Stimulated activated CD4-positive, alpha-beta T cell treated with anti-CD3 and anti-CD28 coated beads, Interleukin-1b, Interleukin-23, amount 100 ng/mL, for 4 hours (primary cell): Measurements from ENCODE around the gene SPZ1.
"Not testable (repeated sequence)": the region's sequence is repeated elsewhere in the genome, so short reads cannot be mapped to it uniquely, and the experiment has no call there.

Experiments
- DNase-seq, 2 donors: peaks; one replicate each; pipeline ENCODE4 v3.0.0-alpha.2; 2020; ENCODE audit warnings: low read depth in 2 of 2

Gene SPZ1

DNA sequence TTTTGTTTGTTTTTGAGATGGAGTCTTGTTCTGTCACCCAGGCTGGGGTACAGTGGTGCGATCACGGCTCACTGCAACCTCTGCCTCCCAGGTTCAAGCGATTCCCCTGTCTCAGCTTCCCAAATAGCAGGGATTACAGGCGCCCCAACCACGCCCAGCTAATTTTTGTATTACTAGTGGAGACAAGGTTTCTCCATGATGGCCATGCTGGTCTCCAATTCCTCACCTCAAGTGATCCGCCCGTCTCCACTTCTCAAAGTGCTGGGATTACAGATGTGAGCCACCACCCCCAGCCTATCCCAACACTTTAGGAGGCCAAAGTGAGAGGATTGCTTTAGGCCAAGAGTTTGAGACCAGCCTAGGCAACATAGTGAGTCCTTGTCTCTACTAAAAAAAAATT lies 19.3 kb downstream of the SPZ1 start:
- DNase-seq = no peak

DNA sequence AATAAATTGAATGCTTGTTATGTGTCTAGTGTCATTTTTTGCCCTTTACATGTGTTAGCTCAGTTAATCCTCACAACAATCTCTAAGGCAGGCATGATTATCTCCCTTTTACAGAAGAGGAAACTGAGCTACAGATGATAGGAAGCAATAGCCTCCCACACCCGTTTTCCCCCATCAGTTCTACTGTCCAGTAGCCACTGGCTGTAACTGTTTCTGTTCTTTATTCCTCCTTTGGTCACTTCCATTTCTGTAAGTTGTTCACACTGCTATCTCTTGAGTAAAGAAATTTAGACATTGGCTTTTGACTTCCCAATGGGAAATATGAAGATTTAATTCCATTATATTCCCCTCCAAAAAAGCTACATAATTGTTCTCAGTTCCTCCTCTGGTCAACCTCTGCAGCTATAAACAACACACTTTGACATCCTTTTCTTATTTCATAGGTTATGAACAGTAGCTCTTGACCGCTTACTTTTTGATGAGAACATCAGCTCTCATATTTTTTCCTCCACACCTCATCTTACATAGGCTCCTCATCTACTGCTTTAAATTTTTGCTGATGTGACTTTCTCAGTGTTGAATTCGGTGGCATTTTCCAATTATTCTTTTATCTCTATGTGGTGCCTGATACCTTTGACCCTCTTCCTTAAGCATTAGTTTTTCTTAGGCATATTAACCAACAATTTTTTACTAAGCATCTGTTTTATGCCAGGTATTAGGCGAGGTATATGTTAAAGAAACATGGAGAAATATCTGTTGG lies 21.4 kb downstream of the SPZ1 start:
- DNase-seq = no peak

DNA sequence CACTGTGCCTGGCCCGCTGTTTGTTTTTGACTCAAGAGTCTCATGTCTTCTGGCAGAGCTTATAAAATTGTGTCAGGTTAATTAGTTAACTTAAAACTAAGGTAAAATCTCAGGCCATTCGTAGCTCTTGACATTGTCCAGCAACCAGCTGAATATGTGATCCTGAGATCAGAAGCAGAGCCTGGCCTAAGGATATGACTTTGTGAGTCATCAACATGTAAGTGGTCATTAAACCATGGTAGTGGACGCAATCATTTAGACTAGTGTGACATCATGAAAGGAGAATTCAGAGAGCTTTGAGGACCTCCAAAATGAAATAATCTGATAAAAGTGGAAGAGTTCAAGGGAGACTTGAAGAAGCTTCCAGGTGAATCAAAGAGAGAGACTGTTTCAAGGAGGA lies 23.3 kb downstream of the SPZ1 start:
- DNase-seq = no peak

DNA sequence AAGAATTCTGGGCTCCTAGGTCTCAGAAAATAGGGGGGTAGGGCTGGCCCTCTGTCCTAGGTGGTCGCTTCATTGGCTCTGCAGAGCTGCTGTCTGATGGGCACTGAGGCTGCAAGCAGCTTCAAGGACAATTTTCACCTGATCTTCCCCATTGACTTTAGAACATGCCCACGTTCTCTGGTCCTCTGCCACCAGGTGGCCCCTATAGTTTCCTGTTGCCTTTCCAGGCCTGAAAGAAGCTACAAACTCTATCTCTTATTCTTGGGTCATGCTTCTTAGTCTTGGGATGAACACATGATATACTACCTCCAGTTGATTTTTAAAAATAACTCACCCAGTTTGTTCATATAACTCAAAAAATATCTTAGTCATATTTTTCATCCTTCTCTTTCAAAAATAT lies 26.3 kb downstream of the SPZ1 start:
- peak; percentile 9 to 15 for DNase-seq

DNA sequence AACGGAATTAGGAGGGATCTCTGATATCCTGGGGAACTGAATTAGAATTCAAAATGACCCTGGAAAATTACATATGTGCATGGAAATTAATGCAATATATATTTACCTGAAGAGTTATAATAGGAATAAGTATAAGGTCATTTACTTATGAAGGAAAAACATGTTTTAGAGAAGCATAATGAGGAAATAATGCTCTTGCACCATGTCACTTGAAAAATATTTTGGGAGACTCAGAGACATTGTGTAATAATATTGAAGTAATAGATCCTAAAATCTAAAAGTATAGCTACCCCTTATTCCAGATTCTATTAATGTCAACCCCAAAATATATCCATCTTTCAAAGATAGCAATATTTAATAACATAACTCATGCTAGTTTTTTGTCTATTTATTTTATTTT lies 28.4 kb downstream of the SPZ1 start:
- DNase-seq = no peak

DNA sequence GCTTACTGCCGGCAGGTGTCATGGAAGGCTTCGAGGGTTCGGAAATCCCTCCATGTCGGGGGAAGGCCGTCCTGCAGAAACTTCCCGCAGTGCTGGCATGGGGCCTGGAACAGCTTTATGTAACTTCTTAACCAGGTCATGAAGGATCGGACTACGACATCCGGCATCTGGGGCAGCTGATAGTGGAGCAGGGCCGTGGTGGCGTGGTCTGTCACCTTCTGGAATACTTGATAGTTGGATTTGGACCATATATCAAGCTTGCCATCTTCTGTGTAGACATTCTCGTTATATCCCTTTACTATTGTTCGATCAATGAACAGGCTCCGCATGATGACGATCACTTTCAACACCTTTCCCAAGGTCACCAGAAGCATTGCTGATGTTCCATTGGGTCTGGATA lies 31.2 kb downstream of the SPZ1 start:
- DNase-seq = not testable (repeated sequence)

DNA sequence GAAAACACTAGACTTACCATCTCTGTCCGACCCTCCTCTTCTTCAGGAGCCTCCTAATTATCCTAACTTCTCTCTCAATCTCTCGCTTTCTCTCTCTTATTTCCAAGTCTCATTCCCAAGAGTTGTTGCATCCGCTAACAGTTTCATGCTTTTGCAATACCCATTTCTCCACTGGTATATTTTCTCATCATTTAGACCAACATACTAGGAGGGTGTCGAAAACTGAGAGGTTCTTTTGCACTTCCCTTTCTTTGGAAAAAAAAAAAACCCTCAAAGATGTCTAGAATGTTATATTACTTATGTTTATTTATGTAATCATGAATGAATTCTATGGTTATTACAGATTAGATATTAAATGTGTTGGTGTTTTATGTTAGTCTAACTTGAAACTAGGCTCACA lies 35.9 kb downstream of the SPZ1 start:
- DNase-seq = no peak

DNA sequence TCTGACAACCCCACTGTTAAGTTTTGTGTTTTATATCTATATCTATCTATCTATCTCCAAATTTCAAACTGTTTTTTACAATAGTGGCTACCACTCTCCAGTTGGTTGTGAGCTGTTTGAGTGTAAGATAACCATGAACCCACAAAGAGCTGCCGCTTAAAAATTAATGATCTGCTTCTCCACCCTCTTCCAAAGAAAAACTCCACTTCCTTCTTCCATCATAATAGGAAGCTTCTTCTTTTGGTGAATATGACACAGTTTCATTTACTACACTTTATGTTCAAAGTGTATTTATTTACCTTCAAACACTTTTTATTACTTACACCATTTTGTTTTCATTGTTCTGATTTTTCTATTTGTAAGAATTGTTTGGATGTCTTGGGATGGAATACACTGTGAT lies 37.9 kb downstream of the SPZ1 start:
- no peak for DNase-seq

DNA sequence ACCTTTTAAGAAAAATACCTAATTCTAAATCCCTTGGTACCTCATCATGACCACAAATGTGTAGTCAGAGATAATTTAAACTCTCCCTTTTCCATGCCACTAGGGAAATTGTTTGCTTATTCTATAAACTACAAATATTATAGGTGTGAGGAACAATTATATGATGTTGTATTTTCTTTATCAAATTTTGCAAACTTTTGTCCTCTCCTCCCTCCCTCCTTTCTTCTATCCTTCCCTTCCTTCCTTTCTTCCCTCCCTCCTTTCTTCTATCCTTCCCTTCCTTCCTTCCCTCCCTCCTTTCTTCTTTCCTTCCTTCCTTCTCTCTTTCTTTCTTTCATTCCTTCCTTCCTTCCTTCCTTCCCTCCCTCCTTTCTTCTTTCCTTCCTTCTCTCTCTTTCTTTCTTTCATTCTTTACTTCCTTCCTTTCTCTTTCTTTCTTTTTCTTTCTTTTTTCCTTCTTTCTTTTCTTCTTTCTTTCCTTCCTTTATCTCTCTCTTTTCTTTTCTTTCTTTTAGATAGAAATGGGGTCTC lies 41.2 kb downstream of the SPZ1 start:
- DNase-seq = no peak

DNA sequence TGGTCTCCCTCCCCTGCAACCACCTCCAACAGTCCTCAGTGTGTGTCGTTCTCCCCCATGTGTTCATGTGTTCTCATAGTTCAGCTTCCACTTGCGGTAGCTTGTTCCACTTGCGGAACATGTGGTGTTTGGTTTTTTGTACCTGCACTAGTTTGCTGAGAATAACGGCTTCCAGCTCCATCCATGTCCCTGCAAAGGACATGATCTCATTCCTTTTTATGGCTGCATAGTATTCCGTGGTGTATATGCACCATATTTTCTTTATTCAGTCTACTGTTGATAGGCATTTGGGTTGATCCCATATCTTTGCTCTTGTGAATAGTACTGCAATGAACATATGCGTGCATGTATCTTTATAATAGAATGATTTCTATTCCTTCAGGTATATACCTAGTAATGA lies 45.1 kb downstream of the SPZ1 start:
- no peak for DNase-seq

DNA sequence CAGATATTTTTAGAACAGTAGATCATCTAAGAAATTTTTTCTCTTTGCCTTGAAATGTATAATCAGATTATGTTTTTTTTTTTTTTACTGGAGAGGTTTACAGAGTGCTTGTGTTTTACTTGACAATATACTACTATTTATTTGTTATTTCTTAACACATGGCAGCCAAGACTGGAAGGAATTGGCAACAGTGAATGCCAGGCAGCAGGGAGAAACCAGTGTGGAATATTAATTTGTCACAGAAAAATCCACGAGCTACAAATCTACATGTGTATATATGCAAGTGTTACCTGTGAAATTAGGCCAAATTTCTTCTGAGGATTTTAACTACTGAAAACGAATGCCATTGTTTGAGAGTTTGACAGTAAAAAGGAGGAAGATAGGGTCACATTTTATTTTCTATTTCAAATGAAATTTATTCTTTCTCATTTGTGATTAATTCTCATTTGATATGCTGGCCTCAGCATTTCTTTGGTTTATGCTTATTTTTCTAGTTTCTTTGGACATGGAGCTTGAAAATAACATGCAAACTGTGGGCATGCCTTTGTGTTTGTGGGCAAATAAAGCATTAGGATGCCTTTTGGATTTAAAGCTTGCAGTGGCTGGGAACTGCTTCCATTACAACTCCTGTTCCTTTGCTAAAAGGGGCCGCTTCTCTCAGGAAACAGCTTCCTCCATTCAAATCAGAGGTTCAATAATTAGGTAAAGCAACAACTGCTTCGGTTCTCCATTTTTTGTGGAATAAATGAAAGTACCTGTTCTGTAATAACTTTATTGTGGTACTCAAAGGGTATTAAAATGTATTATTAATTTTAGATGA lies 49.1 kb downstream of the SPZ1 start:
- no peak for DNase-seq

DNA sequence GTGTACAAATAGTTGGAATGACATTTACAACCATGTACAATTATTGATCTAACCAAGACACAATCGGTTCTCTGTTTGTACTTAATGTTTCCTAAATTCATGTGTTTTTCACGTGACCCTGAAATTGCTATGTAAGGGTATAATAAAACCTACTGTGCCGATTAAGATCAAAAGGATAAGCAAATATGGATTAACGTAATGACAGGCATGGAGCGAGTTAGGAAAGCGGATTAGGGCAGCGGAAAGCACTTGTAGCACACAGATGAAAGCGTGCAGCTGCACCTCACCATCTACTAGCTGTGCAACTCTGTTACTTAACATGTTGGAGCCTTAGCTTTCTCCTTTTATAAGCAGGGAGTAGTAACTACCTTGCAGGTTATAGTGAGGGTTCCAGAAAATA lies 49.7 kb downstream of the SPZ1 start:
- DNase-seq = no peak

DNA sequence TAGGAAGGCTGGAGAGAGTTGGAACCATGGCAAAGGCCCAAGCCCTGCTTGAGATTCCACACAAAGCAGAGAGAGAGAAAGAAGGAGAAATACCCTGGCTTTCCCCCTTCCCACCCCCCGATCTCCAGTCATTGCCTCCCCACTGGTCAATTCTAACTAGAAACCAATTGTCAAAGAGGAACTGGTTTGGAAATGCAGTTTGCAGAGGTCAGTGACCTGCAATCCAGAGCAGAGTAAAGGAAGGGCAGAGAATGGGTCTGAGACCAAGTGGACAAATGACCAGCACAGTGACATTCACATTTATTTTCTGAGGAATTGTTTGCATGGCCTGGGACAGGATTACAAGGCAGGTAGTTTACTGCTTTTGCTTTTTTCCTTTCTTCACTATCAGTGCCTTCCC lies 50.6 kb downstream of the SPZ1 start:
- DNase-seq = no peak
